ENCODE data around the gene PIK3R4. TPM values are rescaled to one million over a fixed set of nuclear protein-coding genes. Genes with fewer than 3 reads are reported as not detected.

The PIK3R4 gene
- 39.4 and 43.4 TPM in 2 replicates for total RNA-seq (2014; rRNA removed; shearing (Covaris generic))

GRCh38 chr3:130746246-130747039 lies at the start of gene PIK3R4:
TSS of gene PIK3R4 (minus strand) at chr3:130746829. CDS start at chr3:130745218, 1,611 bp downstream.
- Histone ChIP-seq H3K27me3 (no peaks in the 10 kb centered on the region), H3K9me3 (replicated peaks) (no peaks in the 10 kb centered on the region), H3K36me3 (peaks cover 9% of the 10 kb centered on the region), H3K4me1 (0 out of 2 replicates have a peak, but pooled peaks cover 6% of the 10 kb centered on the region), H3K27ac (peak within 1 kb of the TSS; percentile 62), H3K4me3 (peak within 1 kb of the TSS; percentile 72)
- peak; percentile 96 to 98 for DNase-seq

GRCh38 chr3:130795396-130795795 lies 48.8 kb upstream of the PIK3R4 start:
- Histone ChIP-seq H3K27ac (no peak overlapping the region), H3K27me3 (no peaks in the 10 kb centered on the region), H3K4me3 (no peak overlapping the region), H3K9me3 (replicated peaks) (no peaks in the 10 kb centered on the region), H3K4me1 (no peaks in the 10 kb centered on the region), H3K36me3 (no peaks in the 10 kb centered on the region)
- DNase-seq, result no peak

- H3K36me3 ChIP-seq, result no peaks in the 10 kb centered on the region
- DNase-seq, result no peak
- H3K4me3 ChIP-seq, result no peak overlapping the region
- H3K27ac ChIP-seq, result no peak overlapping the region
- H3K9me3 ChIP-seq (replicated peaks), result no peaks in the 10 kb centered on the region
- 0 out of 2 replicates have a peak, but pooled peaks cover 5% of the 10 kb centered on the region for H3K4me1 ChIP-seq
- H3K27me3 ChIP-seq, result no peaks in the 10 kb centered on the region
These were observed 45.6 kb upstream of the PIK3R4 start for GRCh38 chr3:130792246-130792645.

GRCh38 chr3:130789782-130790322 lies 43.2 kb upstream of the PIK3R4 start:
- no peaks in the 10 kb centered on the region for H3K27me3 ChIP-seq
- no peak overlapping the region for H3K27ac ChIP-seq
- H3K9me3 ChIP-seq (replicated peaks), result no peaks in the 10 kb centered on the region
- H3K4me1 ChIP-seq, result 0 out of 2 replicates have a peak, but pooled peaks cover 5% of the 10 kb centered on the region
- no peaks in the 10 kb centered on the region for H3K36me3 ChIP-seq
- DNase-seq, result no peak
- H3K4me3 ChIP-seq, result no peak overlapping the region

- peak in 1 of 2 experiments; percentile 17 for DNase-seq
- Histone ChIP-seq H3K9me3 (replicated peaks) (no peaks in the 10 kb centered on the region), H3K4me1 (peaks cover 23% of the 10 kb centered on the region), H3K27me3 (no peaks in the 10 kb centered on the region), H3K36me3 (no peaks in the 10 kb centered on the region), H3K27ac (no peak overlapping the region), H3K4me3 (no peak overlapping the region)
These were observed 40.9 kb upstream of the PIK3R4 start for GRCh38 chr3:130787422-130788068.

GRCh38 chr3:130786306-130786705 lies 39.7 kb upstream of the PIK3R4 start:
- Histone ChIP-seq H3K36me3 (no peaks in the 10 kb centered on the region), H3K27ac (no peak overlapping the region), H3K9me3 (replicated peaks) (no peaks in the 10 kb centered on the region), H3K4me3 (no peak overlapping the region), H3K4me1 (peaks cover 23% of the 10 kb centered on the region), H3K27me3 (no peaks in the 10 kb centered on the region)
- DNase-seq, result no peak

- DNase-seq, result peak; percentile 28 to 70
- H3K4me3 ChIP-seq, result no peak overlapping the region
- no peaks in the 10 kb centered on the region for H3K27me3 ChIP-seq
- no peaks in the 10 kb centered on the region for H3K36me3 ChIP-seq
- peaks cover 30% of the 10 kb centered on the region for H3K4me1 ChIP-seq
- no peaks in the 10 kb centered on the region for H3K9me3 ChIP-seq (replicated peaks)
- H3K27ac ChIP-seq, result peak overlapping the region; percentile 21; the same call in 1 of the 2 replicates
These were observed 37.0 kb upstream of the PIK3R4 start for GRCh38 chr3:130783629-130784028.

- peaks cover 23% of the 10 kb centered on the region for H3K4me1 ChIP-seq
- H3K4me3 ChIP-seq, result no peak overlapping the region
- no peaks in the 10 kb centered on the region for H3K27me3 ChIP-seq
- no peaks in the 10 kb centered on the region for H3K36me3 ChIP-seq
- H3K9me3 ChIP-seq (replicated peaks), result no peaks in the 10 kb centered on the region
- no peak for DNase-seq
- no peak overlapping the region for H3K27ac ChIP-seq
These were observed 32.9 kb upstream of the PIK3R4 start for GRCh38 chr3:130779486-130779885.

- Histone ChIP-seq H3K36me3 (no peaks in the 10 kb centered on the region), H3K9me3 (replicated peaks) (no peaks in the 10 kb centered on the region), H3K27me3 (no peaks in the 10 kb centered on the region), H3K4me1 (peaks cover 19% of the 10 kb centered on the region), H3K4me3 (no peak overlapping the region), H3K27ac (no peak overlapping the region)
- DNase-seq, result peak; percentile 18 to 63
These were observed 32.4 kb upstream of the PIK3R4 start for GRCh38 chr3:130779031-130779430.

GRCh38 chr3:130773366-130773765 lies 26.7 kb upstream of the PIK3R4 start:
- H3K27ac ChIP-seq, result peak overlapping the region; percentile 30; the same call in 1 of the 2 replicates
- DNase-seq, result peak; percentile 19 to 59

GRCh38 chr3:130772129-130772528 lies 25.5 kb upstream of the PIK3R4 start:
- H3K4me1 ChIP-seq, result peaks cover 18% of the 10 kb centered on the region
- H3K27me3 ChIP-seq, result no peaks in the 10 kb centered on the region
- H3K9me3 ChIP-seq (replicated peaks), result no peaks in the 10 kb centered on the region
- DNase-seq, result peak in 1 of 2 experiments; percentile 24
- H3K27ac ChIP-seq, result no peak overlapping the region
- no peak overlapping the region for H3K4me3 ChIP-seq
- H3K36me3 ChIP-seq, result no peaks in the 10 kb centered on the region

More at GRCh38 chr3:130773366-130773765, 26.7 kb upstream of the PIK3R4 start:
- Histone ChIP-seq H3K4me3 (peak overlapping the region; percentile 5; the same call in 1 of the 2 replicates), H3K27me3 (no peaks in the 10 kb centered on the region), H3K36me3 (no peaks in the 10 kb centered on the region), H3K9me3 (replicated peaks) (no peaks in the 10 kb centered on the region), H3K4me1 (peaks cover 18% of the 10 kb centered on the region)

- no peak for DNase-seq
- peaks cover 18% of the 10 kb centered on the region for H3K4me1 ChIP-seq
- no peak overlapping the region for H3K4me3 ChIP-seq
- H3K27ac ChIP-seq, result no peak overlapping the region
- no peaks in the 10 kb centered on the region for H3K9me3 ChIP-seq (replicated peaks)
- H3K36me3 ChIP-seq, result no peaks in the 10 kb centered on the region
- no peaks in the 10 kb centered on the region for H3K27me3 ChIP-seq
These were observed 24.0 kb upstream of the PIK3R4 start for GRCh38 chr3:130770644-130771043.

GRCh38 chr3:130761730-130762311 lies 15.2 kb upstream of the PIK3R4 start:
- peaks cover 3% of the 10 kb centered on the region; the same call in 1 of the 2 replicates for H3K4me1 ChIP-seq
- no peaks in the 10 kb centered on the region for H3K9me3 ChIP-seq (replicated peaks)
- no peak overlapping the region for H3K4me3 ChIP-seq
- no peaks in the 10 kb centered on the region for H3K36me3 ChIP-seq
- H3K27ac ChIP-seq, result no peak overlapping the region
- H3K27me3 ChIP-seq, result no peaks in the 10 kb centered on the region
- DNase-seq, result no peak

GRCh38 chr3:130760922-130761321 lies 14.3 kb upstream of the PIK3R4 start:
- Histone ChIP-seq H3K27ac (no peak overlapping the region), H3K4me1 (peaks cover 3% of the 10 kb centered on the region; the same call in 1 of the 2 replicates), H3K4me3 (no peak overlapping the region), H3K27me3 (no peaks in the 10 kb centered on the region), H3K9me3 (replicated peaks) (no peaks in the 10 kb centered on the region), H3K36me3 (no peaks in the 10 kb centered on the region)
- DNase-seq, result no peak
